ENCODE measurements around the gene RSRC1.

- TF ChIP-seq, protein P1, sequence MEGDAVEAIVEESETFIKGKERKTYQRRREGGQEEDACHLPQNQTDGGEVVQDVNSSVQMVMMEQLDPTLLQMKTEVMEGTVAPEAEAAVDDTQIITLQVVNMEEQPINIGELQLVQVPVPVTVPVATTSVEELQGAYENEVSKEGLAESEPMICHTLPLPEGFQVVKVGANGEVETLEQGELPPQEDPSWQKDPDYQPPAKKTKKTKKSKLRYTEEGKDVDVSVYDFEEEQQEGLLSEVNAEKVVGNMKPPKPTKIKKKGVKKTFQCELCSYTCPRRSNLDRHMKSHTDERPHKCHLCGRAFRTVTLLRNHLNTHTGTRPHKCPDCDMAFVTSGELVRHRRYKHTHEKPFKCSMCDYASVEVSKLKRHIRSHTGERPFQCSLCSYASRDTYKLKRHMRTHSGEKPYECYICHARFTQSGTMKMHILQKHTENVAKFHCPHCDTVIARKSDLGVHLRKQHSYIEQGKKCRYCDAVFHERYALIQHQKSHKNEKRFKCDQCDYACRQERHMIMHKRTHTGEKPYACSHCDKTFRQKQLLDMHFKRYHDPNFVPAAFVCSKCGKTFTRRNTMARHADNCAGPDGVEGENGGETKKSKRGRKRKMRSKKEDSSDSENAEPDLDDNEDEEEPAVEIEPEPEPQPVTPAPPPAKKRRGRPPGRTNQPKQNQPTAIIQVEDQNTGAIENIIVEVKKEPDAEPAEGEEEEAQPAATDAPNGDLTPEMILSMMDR (conservative IDR thresholded peaks at IDR 0.05; ENCODE audit: low read length): no peak
- TF ChIP-seq EZH2phosphoT487 (IDR thresholded peaks at IDR 0.05; ENCODE audit: borderline replicate concordance, low read depth, low read length): no peak
Measured at GRCh38 chr3:158278187-158278586, 168.3 kb downstream of the RSRC1 start.
